Activated naive CD8-positive, alpha-beta T cell treated with anti-CD3 and anti-CD28 coated beads for 36 hours (primary cell): ENCODE measurements around the gene TMEM187. TPM values are rescaled to one million over a fixed set of nuclear protein-coding genes. Genes with fewer than 3 reads are reported as not detected.

Source experiments
- DNase-seq: peaks from one replicate; pipeline ENCODE4 v3.0.0; 2021
- H3K27ac Mint-ChIP-seq: one replicate; pipeline ENCODE4 v1.8.0; 2022; ENCODE audit warnings: mild to moderate bottlenecking, moderate library complexity, mixed read lengths
- H3K27me3 Mint-ChIP-seq: one replicate; pipeline ENCODE4 v1.8.0; 2022; ENCODE audit warnings: mild to moderate bottlenecking, mixed read lengths
- H3K36me3 Mint-ChIP-seq: one replicate; pipeline ENCODE4 v1.8.0; 2021; ENCODE audit warnings: mild to moderate bottlenecking, mixed read lengths
- H3K4me1 Mint-ChIP-seq: one replicate; pipeline ENCODE4 v1.8.0; 2021; ENCODE audit warnings: mixed read lengths
- H3K4me3 Mint-ChIP-seq: one replicate; pipeline ENCODE4 v1.8.0; 2022; ENCODE audit warnings: mild to moderate bottlenecking, moderate library complexity, mixed read lengths
- H3K9me3 Mint-ChIP-seq: one replicate; pipeline ENCODE4 v1.8.0; 2022; ENCODE audit warnings: mixed read lengths
- total RNA-seq, 2 experiments: library from RNA; stranded (reverse); gene quantifications; one replicate each; pipeline ENCODE4 v1.2.3, GENCODE V29; 2021

TMEM187 gene
- total RNA-seq, 2 experiments from 2014 or later: 3.4 to 6.2 TPM

- DNase-seq: no peak
- Mint-ChIP-seq H3K27ac (no peak overlapping the region), H3K36me3 (peaks cover 13% of the 10 kb centered on the region), H3K4me3 (no peak overlapping the region), H3K27me3 (no peaks in the 10 kb centered on the region), H3K4me1 (peaks cover 24% of the 10 kb centered on the region), H3K9me3 (no peaks in the 10 kb centered on the region)
Measured at GRCh38 chrX:153945956-153946943, 26.3 kb upstream of the TMEM187 start.

- peaks cover 15% of the 10 kb centered on the region for H3K36me3 Mint-ChIP-seq
- peak; percentile 79 for DNase-seq
- H3K9me3 Mint-ChIP-seq: no peaks in the 10 kb centered on the region
- H3K27ac Mint-ChIP-seq: peak overlapping the region; percentile 81
- peak overlapping the region; percentile 41 for H3K4me3 Mint-ChIP-seq
- H3K4me1 Mint-ChIP-seq: peaks cover 25% of the 10 kb centered on the region
- no peaks in the 10 kb centered on the region for H3K27me3 Mint-ChIP-seq
Measured at GRCh38 chrX:153947009-153947769, 25.4 kb upstream of the TMEM187 start.

GRCh38 chrX:153948002-153948466, 24.5 kb upstream of the TMEM187 start:
- peaks cover 25% of the 10 kb centered on the region for H3K4me1 Mint-ChIP-seq
- no peak overlapping the region for H3K4me3 Mint-ChIP-seq
- H3K27me3 Mint-ChIP-seq: no peaks in the 10 kb centered on the region
- peaks cover 15% of the 10 kb centered on the region for H3K36me3 Mint-ChIP-seq
- no peak for DNase-seq
- H3K9me3 Mint-ChIP-seq: no peaks in the 10 kb centered on the region
- H3K27ac Mint-ChIP-seq: peak overlapping the region; percentile 82

DNA sequence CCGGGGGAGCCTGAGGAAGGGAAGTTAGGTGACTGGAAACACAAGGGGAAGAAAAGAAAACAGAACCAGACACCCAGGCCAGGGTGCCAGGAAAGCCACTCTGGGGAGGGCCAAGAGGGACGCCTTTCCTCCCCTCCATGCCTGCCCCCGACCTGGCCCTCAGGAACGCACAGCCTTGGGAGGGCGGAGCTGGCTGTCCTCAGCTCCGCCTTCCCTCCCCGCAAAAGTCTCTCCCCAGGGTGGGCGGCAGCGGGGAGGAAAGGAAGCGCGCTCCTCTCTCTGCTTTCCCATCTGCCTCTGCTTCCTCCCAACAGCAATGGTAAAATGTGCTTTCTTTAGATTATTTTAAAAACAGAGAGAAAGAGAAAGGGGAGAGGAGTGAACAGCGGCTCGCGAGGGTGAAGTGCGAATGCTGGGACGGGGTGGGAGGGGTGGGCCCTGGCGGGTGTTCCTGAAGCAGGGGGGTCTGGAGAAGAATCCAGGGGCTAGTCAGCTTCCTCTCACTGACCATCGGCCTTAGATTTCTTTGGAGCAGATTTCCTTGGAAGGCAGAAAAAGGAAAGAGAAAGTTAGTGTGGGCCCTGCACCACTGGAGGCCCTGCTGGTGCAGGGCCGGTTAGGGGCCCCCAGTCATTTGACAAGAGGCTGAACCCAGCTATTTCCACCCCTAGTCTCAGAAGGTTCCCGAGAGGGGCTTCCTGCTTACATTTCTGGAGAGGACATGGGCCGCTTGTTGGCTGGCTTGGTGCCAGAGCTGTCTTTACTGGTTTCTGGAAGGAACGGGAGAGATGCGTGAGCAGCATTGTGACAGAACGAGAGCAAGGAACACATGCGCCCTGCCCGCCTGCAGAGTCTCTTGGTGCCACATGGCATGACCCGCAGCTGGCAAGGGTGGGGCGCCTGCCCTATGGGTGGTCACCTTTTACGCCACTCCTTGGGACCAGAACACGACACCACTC, 23.4 kb upstream of the TMEM187 start:
- Mint-ChIP-seq H3K4me3 (peak overlapping the region; percentile 48), H3K4me1 (peaks cover 25% of the 10 kb centered on the region), H3K36me3 (peaks cover 15% of the 10 kb centered on the region), H3K9me3 (no peaks in the 10 kb centered on the region), H3K27ac (peak overlapping the region; percentile 89), H3K27me3 (no peaks in the 10 kb centered on the region)
- DNase-seq: no peak

- peaks cover 27% of the 10 kb centered on the region for H3K4me1 Mint-ChIP-seq
- DNase-seq: no peak
- H3K4me3 Mint-ChIP-seq: no peak overlapping the region
- no peaks in the 10 kb centered on the region for H3K27me3 Mint-ChIP-seq
- no peaks in the 10 kb centered on the region for H3K9me3 Mint-ChIP-seq
- H3K27ac Mint-ChIP-seq: peak overlapping the region; percentile 89
- peaks cover 18% of the 10 kb centered on the region for H3K36me3 Mint-ChIP-seq
Measured at GRCh38 chrX:153950127-153950526, 22.4 kb upstream of the TMEM187 start.

DNA sequence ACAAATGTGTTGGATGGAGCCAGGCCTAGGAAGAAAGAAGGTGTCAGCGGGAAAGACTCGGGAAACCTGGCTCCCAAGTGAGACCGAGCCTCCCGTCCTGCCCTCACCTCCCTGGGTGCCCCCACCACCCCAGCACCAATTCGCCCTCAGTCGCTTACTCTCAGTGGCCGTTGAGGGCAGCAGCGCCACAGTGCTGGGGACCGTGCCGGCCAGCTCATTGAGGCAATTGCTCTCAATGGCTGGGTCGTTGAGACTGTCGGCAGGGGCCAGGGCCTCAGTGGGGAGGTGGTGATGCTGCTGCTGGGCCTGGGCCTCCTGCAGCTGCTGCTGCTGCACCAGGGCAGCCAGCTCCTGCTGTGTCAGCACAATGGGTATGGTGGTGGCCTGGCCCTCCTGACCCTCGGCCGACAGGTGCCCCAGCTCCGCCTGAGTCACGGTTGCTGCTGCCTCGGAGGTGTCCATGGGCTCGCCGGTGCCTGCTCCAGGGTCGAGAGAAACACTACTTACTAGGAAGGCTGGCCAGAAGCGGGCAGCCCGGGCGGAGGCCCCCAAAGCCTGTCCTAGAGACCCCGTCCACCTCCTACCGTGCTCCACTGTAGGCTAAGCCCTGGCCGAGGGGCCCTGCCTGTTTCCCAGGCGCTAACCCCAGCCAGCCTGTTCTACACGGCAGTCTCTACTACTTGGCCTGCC, 20.7 kb upstream of the TMEM187 start:
- no peak for DNase-seq
- H3K4me3 Mint-ChIP-seq: no peak overlapping the region
- H3K4me1 Mint-ChIP-seq: peaks cover 30% of the 10 kb centered on the region
- H3K27ac Mint-ChIP-seq: peak overlapping the region; percentile 56
- no peaks in the 10 kb centered on the region for H3K27me3 Mint-ChIP-seq
- no peaks in the 10 kb centered on the region for H3K9me3 Mint-ChIP-seq
- H3K36me3 Mint-ChIP-seq: peaks cover 19% of the 10 kb centered on the region

GRCh38 chrX:153952373-153953026, 20.1 kb upstream of the TMEM187 start:
- Mint-ChIP-seq H3K36me3 (peaks cover 18% of the 10 kb centered on the region), H3K4me1 (peaks cover 27% of the 10 kb centered on the region), H3K4me3 (no peak overlapping the region), H3K27me3 (no peaks in the 10 kb centered on the region), H3K9me3 (no peaks in the 10 kb centered on the region), H3K27ac (no peak overlapping the region)
- no peak for DNase-seq

DNA sequence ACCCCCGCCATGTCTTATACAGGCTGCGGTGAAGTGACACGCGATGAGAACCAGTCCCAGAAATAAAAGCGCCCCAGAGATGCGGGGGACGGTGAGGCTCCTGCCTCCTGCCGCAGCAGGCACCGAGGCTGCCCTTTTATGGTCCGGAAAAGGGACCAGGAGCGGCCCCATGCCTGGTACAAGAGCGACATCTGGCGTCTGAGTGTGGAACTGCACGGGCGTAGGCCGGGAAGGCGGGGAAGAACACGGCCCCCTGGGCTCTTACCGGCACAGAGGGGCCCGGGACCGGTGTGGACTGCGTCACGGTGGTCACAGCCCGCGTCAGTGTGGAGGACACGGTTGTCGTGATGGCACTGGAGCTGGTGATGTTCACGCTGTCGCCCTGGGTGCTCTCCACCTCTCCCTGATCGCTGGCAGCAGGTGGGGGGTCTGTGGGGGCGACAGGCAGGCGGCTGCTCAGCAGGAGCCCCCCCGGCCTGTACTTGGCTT, 19.2 kb upstream of the TMEM187 start:
- Mint-ChIP-seq H3K27ac (no peak overlapping the region), H3K4me3 (no peak overlapping the region), H3K36me3 (peaks cover 17% of the 10 kb centered on the region), H3K27me3 (no peaks in the 10 kb centered on the region), H3K4me1 (peaks cover 24% of the 10 kb centered on the region), H3K9me3 (no peaks in the 10 kb centered on the region)
- peak; percentile 78 for DNase-seq

GRCh38 chrX:153953892-153954557, 18.5 kb upstream of the TMEM187 start:
- Mint-ChIP-seq H3K27ac (peak overlapping the region; percentile 11), H3K4me3 (no peak overlapping the region), H3K27me3 (no peaks in the 10 kb centered on the region), H3K36me3 (peaks cover 17% of the 10 kb centered on the region), H3K4me1 (peaks cover 20% of the 10 kb centered on the region), H3K9me3 (no peaks in the 10 kb centered on the region)
- DNase-seq: no peak

DNA sequence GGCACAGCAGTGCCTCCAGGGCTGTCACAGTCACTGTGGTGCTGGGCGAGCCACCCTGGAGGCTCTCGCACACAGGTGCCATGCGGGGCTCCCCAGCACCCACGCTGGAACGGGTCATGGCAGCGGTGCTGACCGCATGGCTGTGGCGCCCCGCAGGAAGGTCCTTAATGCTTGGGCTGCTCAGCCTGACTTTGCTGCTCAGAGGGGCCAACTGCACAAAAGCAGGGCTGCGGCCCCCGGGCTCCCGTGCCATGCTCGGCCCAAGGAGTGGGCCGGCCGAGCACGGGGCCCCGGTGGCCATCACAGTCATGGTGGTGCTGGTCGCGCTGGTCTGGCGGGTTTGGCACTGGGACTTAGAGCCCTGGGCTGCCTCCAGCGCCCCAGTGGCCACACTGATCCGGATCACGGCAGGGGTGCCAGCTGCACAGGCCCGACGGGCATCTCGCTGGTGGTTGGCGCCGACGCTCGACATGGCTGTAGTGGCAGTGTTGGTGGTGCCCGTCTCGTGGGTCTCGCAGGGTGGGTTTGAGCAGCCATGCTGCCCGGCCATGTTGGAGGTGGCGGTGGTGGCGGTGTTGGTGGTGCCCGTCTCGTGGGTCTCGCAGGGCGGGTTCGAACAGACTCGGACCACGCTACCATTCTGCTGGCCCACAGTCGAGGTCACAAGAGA, 17.9 kb upstream of the TMEM187 start:
- Mint-ChIP-seq H3K27ac (peak overlapping the region; percentile 11), H3K9me3 (no peaks in the 10 kb centered on the region), H3K36me3 (peaks cover 14% of the 10 kb centered on the region), H3K4me3 (no peak overlapping the region), H3K4me1 (peaks cover 16% of the 10 kb centered on the region), H3K27me3 (no peaks in the 10 kb centered on the region)
- no peak for DNase-seq

DNA sequence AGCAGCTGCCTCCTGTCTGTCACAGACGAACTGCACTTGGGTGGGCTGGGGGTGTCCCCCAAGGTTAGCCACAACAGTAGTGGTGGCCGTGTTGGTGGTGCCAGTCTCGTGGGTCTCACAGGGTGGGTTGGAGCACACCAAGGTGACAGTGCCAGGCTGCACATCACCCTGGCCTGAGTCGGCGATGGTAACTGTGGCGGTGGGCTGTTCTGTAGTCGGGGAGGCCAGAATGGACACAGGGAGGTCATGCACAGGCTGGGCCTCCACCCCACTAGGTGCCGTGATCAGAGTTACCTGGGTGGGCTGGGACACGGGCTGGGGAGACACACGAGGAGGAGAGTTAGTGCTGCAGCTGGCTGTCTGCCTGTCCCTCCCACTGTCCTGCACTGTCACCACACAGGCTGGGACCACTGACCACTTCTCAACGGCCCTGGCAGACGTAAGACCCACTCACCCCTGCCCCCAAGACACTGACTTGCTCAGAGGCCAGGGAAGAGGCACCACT, 17.3 kb upstream of the TMEM187 start:
- Mint-ChIP-seq H3K27me3 (no peaks in the 10 kb centered on the region), H3K4me3 (no peak overlapping the region), H3K27ac (no peak overlapping the region), H3K9me3 (no peaks in the 10 kb centered on the region), H3K4me1 (peaks cover 13% of the 10 kb centered on the region), H3K36me3 (peaks cover 12% of the 10 kb centered on the region)
- no peak for DNase-seq

DNA sequence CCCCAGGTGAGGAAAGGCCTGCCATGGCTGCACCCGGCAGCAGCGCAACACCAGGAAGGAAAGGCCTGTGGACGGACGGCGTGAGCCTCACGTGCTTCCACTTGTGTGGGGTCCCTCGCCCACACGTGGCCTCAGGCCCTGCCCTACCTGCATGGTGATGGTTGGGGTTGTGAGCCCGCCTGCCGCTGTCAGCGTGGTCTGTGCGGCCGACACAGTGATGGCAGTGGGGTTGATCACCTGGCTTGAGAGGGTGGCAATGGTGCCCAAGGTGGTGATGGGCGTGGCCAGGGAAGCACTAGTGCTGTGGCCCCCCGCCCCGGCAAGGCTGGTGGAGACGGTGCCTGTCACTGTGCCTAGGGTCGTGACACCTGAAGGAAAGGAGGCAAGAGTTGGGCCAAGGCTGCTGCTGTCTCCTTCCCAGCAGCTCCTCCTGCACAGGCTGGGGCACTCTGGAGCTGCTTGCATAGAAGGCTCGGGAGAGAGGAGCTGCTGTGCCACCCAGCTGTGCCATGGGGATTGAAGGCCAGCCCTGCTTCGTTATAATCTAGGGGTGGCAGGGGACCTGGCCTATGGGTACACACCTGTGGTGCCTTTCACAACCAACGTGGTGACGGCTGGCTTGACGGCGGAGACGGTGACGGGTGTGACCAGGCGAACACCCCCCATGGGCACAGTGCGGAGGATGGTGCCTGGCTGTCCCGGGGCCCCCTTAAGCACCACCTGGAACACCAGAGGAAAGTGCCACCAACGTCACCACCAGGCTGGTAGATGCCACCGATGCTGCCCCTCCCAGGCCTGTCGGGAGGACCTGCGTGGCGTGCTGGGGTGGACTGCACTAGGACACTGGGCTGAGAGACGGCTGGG, 16.3 kb upstream of the TMEM187 start:
- Mint-ChIP-seq H3K36me3 (peaks cover 10% of the 10 kb centered on the region), H3K4me1 (peaks cover 7% of the 10 kb centered on the region), H3K4me3 (no peak overlapping the region), H3K9me3 (no peaks in the 10 kb centered on the region), H3K27ac (peak overlapping the region; percentile 25), H3K27me3 (no peaks in the 10 kb centered on the region)
- no peak for DNase-seq
